ENCODE measurements around the gene MMP21.

GRCh38 chr10:125779403-125780327 is 4.0 kb upstream of the MMP21 start:
- TF ChIP-seq CTCF (IDR thresholded peaks at IDR 0.05) (no peak), EP300 (IDR thresholded peaks at IDR 0.05) (no peak)

Measured in tibial nerve (tissue), 4 donors.